Right lobe of liver (tissue), 4 donors: ENCODE results near the gene FHDC1.

ENCODE experiments used
- CTCF ChIP-seq, 4 donors: fragments of 200-600 bp in 3 of 4; fragments of 450-650 bp in 1 of 4; IDR thresholded peaks; one replicate each; pipeline versions ENCODE4 v1.5.1 to v1.8.0; 2016 to 2022; ENCODE audit warnings: antibody characterized with exemption in 4 of 4, mild to moderate bottlenecking in 2 of 4
- POLR2A ChIP-seq: fragments of 450-650 bp; IDR thresholded peaks from one replicate; pipeline ENCODE4 v1.6.1; 2017; ENCODE audit warnings: antibody characterized with exemption, mild to moderate bottlenecking
- donor health status: DM: no; HTN: no; CAD: no.
- donor health status: DM: no; HTN: no; CAD: no.
- donor health status: DM: no; HTN: yes; CAD: no.

- TF ChIP-seq CTCF (IDR thresholded peaks at IDR 0.05) (no peak), POLR2A (no peak)
Measured at GRCh38 chr4:152998861-152999260, 62.7 kb downstream of the FHDC1 start.
